Retinal pigment epithelial cell (primary cell): ENCODE measurements around the gene ZFAND6.
A peak's percentile ranks its signal among the peaks of the same experiment; 100 is the strongest.

Experiments used
- DNase-seq: peaks from one replicate; pipeline ENCODE4 v3.0.0-alpha.2; 2010; ENCODE audit warnings: low read depth
- H3K4me3 ChIP-seq: 2 replicates; pipeline ENCODE4 v1.5.1; 2011; ENCODE audit warnings: mild to moderate bottlenecking, low read length, control low read depth, moderate library complexity
- TF ChIP-seq, protein P1 (sequence below): conservative IDR thresholded peaks from 2 replicates; pipeline ENCODE4 v1.5.1; 2011; ENCODE audit warnings: low read depth, low read length, control low read depth, inconsistent platforms

Gene ZFAND6

GRCh38 chr15:80100247-80100646 lies 40.8 kb downstream of the ZFAND6 start:
- no peak overlapping the region for H3K4me3 ChIP-seq
- TF ChIP-seq, protein P1, sequence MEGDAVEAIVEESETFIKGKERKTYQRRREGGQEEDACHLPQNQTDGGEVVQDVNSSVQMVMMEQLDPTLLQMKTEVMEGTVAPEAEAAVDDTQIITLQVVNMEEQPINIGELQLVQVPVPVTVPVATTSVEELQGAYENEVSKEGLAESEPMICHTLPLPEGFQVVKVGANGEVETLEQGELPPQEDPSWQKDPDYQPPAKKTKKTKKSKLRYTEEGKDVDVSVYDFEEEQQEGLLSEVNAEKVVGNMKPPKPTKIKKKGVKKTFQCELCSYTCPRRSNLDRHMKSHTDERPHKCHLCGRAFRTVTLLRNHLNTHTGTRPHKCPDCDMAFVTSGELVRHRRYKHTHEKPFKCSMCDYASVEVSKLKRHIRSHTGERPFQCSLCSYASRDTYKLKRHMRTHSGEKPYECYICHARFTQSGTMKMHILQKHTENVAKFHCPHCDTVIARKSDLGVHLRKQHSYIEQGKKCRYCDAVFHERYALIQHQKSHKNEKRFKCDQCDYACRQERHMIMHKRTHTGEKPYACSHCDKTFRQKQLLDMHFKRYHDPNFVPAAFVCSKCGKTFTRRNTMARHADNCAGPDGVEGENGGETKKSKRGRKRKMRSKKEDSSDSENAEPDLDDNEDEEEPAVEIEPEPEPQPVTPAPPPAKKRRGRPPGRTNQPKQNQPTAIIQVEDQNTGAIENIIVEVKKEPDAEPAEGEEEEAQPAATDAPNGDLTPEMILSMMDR = no peak
- no peak for DNase-seq

DNA sequence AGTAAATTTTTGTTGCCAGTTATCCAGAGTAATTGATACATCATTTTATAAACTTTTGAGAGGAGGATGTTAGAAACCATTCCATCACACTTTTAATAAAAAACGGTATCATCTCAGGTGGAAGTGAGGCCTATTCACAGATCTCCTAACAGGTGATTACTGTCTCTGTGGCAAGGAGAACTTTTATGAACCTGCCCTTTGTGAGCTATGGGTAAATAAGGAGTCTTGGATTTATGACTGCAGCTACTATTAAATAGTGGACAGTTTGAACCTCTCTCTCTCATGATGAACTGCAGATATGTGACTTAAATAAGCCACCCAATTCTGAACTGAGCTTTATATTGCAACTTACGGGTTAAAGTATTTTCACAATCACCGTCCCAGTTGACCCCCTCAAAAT lies 45.7 kb downstream of the ZFAND6 start:
- TF ChIP-seq, protein P1 = no peak
- no peak overlapping the region for H3K4me3 ChIP-seq
- DNase-seq = no peak

DNA sequence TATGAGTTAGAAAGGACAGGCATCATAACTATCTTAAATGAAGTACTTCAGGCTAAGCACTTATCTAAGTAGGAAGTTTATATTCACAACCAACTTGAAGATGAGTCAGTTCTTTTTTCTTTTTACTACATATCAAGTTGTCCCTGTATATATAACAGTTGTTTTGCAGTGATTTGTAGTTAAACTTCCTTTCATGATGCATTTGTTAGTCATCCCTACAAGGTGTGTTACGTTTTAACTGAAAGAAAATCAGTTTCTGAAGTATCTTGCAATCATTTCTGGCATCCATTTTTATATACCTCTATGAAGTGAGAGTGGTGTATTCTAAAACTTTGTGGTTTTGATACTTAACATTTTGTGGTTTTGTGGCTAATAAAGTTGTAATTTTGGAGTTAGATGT lies 46.1 kb downstream of the ZFAND6 start:
- DNase-seq = no peak
- no peak overlapping the region for H3K4me3 ChIP-seq
- TF ChIP-seq, protein P1 = no peak

- H3K4me3 ChIP-seq = no peak overlapping the region
- DNase-seq = no peak
- TF ChIP-seq, protein P1 = no peak
These were observed 46.6 kb downstream of the ZFAND6 start for GRCh38 chr15:80106051-80106450.

DNA sequence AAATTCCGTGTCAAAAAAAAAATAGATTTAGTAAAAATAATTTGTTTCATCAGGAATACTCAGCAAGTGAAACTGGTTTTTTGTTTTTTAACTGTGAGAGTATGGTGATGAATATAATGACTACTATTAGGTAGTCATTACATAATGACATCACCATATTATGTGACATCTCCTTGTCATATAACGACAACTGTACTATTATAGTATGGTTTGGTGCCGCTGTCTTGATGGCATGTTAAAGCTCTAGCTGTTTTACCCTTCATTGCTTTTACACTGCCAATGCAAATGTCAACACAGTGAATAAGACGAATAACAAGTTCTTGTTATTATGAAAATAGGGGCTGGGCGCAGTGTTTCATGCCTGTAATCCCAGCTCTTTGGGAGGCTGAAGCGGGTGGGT lies 47.7 kb downstream of the ZFAND6 start:
- H3K4me3 ChIP-seq = no peak overlapping the region
- no peak for DNase-seq
- TF ChIP-seq, protein P1 = no peak

- TF ChIP-seq, protein P1 = no peak
- no peak overlapping the region for H3K4me3 ChIP-seq
- peak; percentile 26 for DNase-seq
These were observed 48.3 kb downstream of the ZFAND6 start for GRCh38 chr15:80107774-80108173.

GRCh38 chr15:80109388-80109787 lies 49.9 kb downstream of the ZFAND6 start:
- TF ChIP-seq, protein P1 = no peak
- no peak for DNase-seq

More at GRCh38 chr15:80109388-80109787, 49.9 kb downstream of the ZFAND6 start:
- H3K4me3 ChIP-seq = no peak overlapping the region
